Measurements from ENCODE around the gene MAB21L3.

DNA sequence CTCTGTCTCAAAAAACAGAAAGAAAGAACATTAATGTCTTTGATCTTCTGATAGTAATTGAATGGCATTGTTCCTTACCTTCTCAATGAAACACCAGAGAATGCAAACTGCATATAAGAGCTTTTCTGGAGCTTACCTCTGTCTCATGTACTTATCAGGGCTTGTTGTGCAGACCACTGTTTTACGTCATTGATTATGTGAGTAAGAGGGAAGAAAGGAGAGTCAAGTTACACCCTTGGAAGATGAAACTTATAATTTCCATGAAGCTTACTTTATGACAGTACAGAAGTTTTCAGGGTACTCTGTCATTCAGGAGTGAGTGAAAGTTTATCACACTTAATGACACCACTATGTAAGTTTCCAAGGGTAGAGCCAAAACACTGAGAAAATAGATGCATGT lies 49.0 kb upstream of the MAB21L3 start:
- TF ChIP-seq, protein P1, sequence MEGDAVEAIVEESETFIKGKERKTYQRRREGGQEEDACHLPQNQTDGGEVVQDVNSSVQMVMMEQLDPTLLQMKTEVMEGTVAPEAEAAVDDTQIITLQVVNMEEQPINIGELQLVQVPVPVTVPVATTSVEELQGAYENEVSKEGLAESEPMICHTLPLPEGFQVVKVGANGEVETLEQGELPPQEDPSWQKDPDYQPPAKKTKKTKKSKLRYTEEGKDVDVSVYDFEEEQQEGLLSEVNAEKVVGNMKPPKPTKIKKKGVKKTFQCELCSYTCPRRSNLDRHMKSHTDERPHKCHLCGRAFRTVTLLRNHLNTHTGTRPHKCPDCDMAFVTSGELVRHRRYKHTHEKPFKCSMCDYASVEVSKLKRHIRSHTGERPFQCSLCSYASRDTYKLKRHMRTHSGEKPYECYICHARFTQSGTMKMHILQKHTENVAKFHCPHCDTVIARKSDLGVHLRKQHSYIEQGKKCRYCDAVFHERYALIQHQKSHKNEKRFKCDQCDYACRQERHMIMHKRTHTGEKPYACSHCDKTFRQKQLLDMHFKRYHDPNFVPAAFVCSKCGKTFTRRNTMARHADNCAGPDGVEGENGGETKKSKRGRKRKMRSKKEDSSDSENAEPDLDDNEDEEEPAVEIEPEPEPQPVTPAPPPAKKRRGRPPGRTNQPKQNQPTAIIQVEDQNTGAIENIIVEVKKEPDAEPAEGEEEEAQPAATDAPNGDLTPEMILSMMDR (IDR thresholded peaks at IDR 0.05; ENCODE audit: insufficient read depth, low read length, poor library complexity, severe bottlenecking), result no peak
- TF ChIP-seq EZH2phosphoT487 (conservative IDR thresholded peaks at IDR 0.05; ENCODE audit: low read length), result no peak

Data from SU-DHL-6 (cell line).